GM18870 (cell line): ENCODE measurements around the gene EXOG.
A peak's percentile ranks its signal among the peaks of the same experiment; 100 is the strongest.

Experiments
- ATAC-seq: cut with Tn5 transposase; IDR thresholded peaks from one replicate; pipeline ENCODE4 v1.9.1; 2021; ENCODE audit warnings: moderate library complexity; ENCODE audit not compliant: unreplicated experiment

EXOG gene

GRCh38 chr3:38507120-38507519 lies 11.0 kb downstream of the EXOG start:
- ATAC-seq, result peak; percentile 94

- no peak for ATAC-seq
These were observed 13.6 kb downstream of the EXOG start for GRCh38 chr3:38509732-38510131.

- ATAC-seq, result no peak
These were observed 14.5 kb downstream of the EXOG start for GRCh38 chr3:38510631-38511030.

- ATAC-seq, result no peak
These were observed 15.4 kb downstream of the EXOG start for GRCh38 chr3:38511546-38511945.

- ATAC-seq, result no peak
These were observed 19.2 kb downstream of the EXOG start for GRCh38 chr3:38515367-38515766.

- no peak for ATAC-seq
These were observed 20.5 kb downstream of the EXOG start for GRCh38 chr3:38516669-38517068.

GRCh38 chr3:38519000-38519399 lies 22.9 kb downstream of the EXOG start:
- no peak for ATAC-seq

- no peak for ATAC-seq
These were observed 23.5 kb downstream of the EXOG start for GRCh38 chr3:38519651-38520050.

GRCh38 chr3:38521391-38521987 lies 25.3 kb downstream of the EXOG start:
- no peak for ATAC-seq

- ATAC-seq, result no peak
These were observed 25.9 kb downstream of the EXOG start for GRCh38 chr3:38522002-38522401.

- ATAC-seq, result no peak
These were observed 28.1 kb downstream of the EXOG start for GRCh38 chr3:38524141-38524739.

- no peak for ATAC-seq
These were observed 30.7 kb downstream of the EXOG start for GRCh38 chr3:38526792-38527191.

- no peak for ATAC-seq
These were observed 32.3 kb downstream of the EXOG start for GRCh38 chr3:38528457-38528856.

- no peak for ATAC-seq
These were observed 36.4 kb downstream of the EXOG start for GRCh38 chr3:38532529-38532928.

GRCh38 chr3:38533285-38533976 lies 37.3 kb downstream of the EXOG start:
- no peak for ATAC-seq

- no peak for ATAC-seq
These were observed 38.0 kb downstream of the EXOG start for GRCh38 chr3:38534180-38534579.

- ATAC-seq, result no peak
These were observed 38.5 kb downstream of the EXOG start for GRCh38 chr3:38534604-38535003.

- no peak for ATAC-seq
These were observed 40.5 kb downstream of the EXOG start for GRCh38 chr3:38536671-38537070.

- no peak for ATAC-seq
These were observed 42.7 kb downstream of the EXOG start for GRCh38 chr3:38538773-38539353.

- no peak for ATAC-seq
These were observed 45.7 kb downstream of the EXOG start for GRCh38 chr3:38541806-38542205.

GRCh38 chr3:38542401-38543298 lies 46.5 kb downstream of the EXOG start:
- no peak for ATAC-seq
